Activated CD8-positive, alpha-beta memory T cell treated with anti-CD3 and anti-CD28 coated beads, Interleukin-2, amount 50 U/mL, for 24 hours (primary cell): ENCODE measurements around the gene ARMH4.

Experiments
- DNase-seq: peaks from one replicate; pipeline ENCODE4 v3.0.0-alpha.2; 2020; ENCODE audit errors: extremely low read depth

ARMH4 gene

GRCh38 chr14:58099682-58100081 lies 52.3 kb downstream of the ARMH4 start:
- no peak for DNase-seq

GRCh38 chr14:58098507-58098906 lies 53.5 kb downstream of the ARMH4 start:
- no peak for DNase-seq

GRCh38 chr14:58096731-58097130 lies 55.3 kb downstream of the ARMH4 start:
- no peak for DNase-seq

GRCh38 chr14:58091883-58092630 lies 60.0 kb downstream of the ARMH4 start:
- no peak for DNase-seq

GRCh38 chr14:58089612-58090011 lies 62.4 kb downstream of the ARMH4 start:
- DNase-seq = no peak

GRCh38 chr14:58088961-58089360 lies 63.1 kb downstream of the ARMH4 start:
- no peak for DNase-seq

- DNase-seq = no peak
Observed at GRCh38 chr14:58085877-58086276, 66.1 kb downstream of the ARMH4 start.

GRCh38 chr14:58082491-58083098 lies 69.4 kb downstream of the ARMH4 start:
- no peak for DNase-seq

GRCh38 chr14:58082011-58082410 lies 70.0 kb downstream of the ARMH4 start:
- no peak for DNase-seq

- no peak for DNase-seq
Observed at GRCh38 chr14:58078471-58078870, 73.5 kb downstream of the ARMH4 start.

GRCh38 chr14:58078068-58078467 lies 73.9 kb downstream of the ARMH4 start:
- no peak for DNase-seq

GRCh38 chr14:58077621-58078020 lies 74.4 kb downstream of the ARMH4 start:
- no peak for DNase-seq

- no peak for DNase-seq
Observed at GRCh38 chr14:58073516-58073915, 78.5 kb downstream of the ARMH4 start.

- no peak for DNase-seq
Observed at GRCh38 chr14:58072288-58073071, 79.5 kb downstream of the ARMH4 start.

- DNase-seq = no peak
Observed at GRCh38 chr14:58071341-58071740, 80.7 kb downstream of the ARMH4 start.

- DNase-seq = no peak
Observed at GRCh38 chr14:58068306-58068705, 83.7 kb downstream of the ARMH4 start.

GRCh38 chr14:58066115-58066514 lies 85.9 kb downstream of the ARMH4 start:
- DNase-seq = no peak

- DNase-seq = no peak
Observed at GRCh38 chr14:58061581-58061980, 90.4 kb downstream of the ARMH4 start.

- DNase-seq = no peak
Observed at GRCh38 chr14:58060898-58061297, 91.1 kb downstream of the ARMH4 start.

- DNase-seq = no peak
Observed at GRCh38 chr14:58060077-58060476, 91.9 kb downstream of the ARMH4 start.

GRCh38 chr14:58059126-58059525 lies 92.9 kb downstream of the ARMH4 start:
- no peak for DNase-seq

- DNase-seq = no peak
Observed at GRCh38 chr14:58055497-58056010, 96.5 kb downstream of the ARMH4 start.

- DNase-seq = no peak
Observed at GRCh38 chr14:58054100-58054499, 97.9 kb downstream of the ARMH4 start.
